Keratinocyte (primary cell): ENCODE measurements around the gene CFAP77.

Experiments
- CTCF ChIP-seq, 3 experiments: IDR thresholded peaks in 1 of 3; conservative IDR thresholded peaks in 1 of 3; optimal IDR thresholded peaks in 1 of 3; 2 replicates in 2 of 3; 3 replicates in 1 of 3; pipeline versions ENCODE3 to v1.5.1; 2011; ENCODE audit warnings: low read length in 3 of 3, mild to moderate bottlenecking in 3 of 3, moderate library complexity in 2 of 3, control low read depth in 1 of 3, inconsistent platforms in 1 of 3; ENCODE audit not compliant: insufficient read depth in 2 of 3; ENCODE audit errors: extremely low read depth in 1 of 3
- EZH2 ChIP-seq: IDR thresholded peaks from one replicate; pipeline ENCODE4 v1.6.1; 2012; ENCODE audit warnings: inconsistent platforms, mild to moderate bottlenecking, low read length, moderate library complexity

GRCh38 chr9:132556235-132556634 is 146.2 kb downstream of the CFAP77 start:
- TF ChIP-seq CTCF (optimal IDR thresholded peaks at IDR 0.05 in 1 of 3, IDR thresholded peaks at IDR 0.05 in 1 of 3, conservative IDR thresholded peaks at IDR 0.05 in 1 of 3; ENCODE audit: extremely low read depth in 1 of 3, insufficient read depth in 2 of 3, low read length in 3 of 3) (no peak), EZH2 (no peak)
